Coronary artery (tissue), 2 donors: ENCODE results near the gene CTNNA2.

Experiments used
- DNase-seq: peaks from one replicate; pipeline ENCODE4 v3.0.0-alpha.2; 2017; ENCODE audit warnings: low spot score
- H3K27ac ChIP-seq, 2 donors: fragments of 200-600 bp; sonication (generic); one replicate each; pipeline ENCODE4 v1.5.1; 2016 to 2019
- H3K4me3 ChIP-seq: fragments of 200-600 bp; sonication (generic); 2 replicates; pipeline ENCODE4 v1.5.1; 2016; ENCODE audit warnings: mild to moderate bottlenecking, moderate library complexity
- CTCF ChIP-seq: fragments of 200-600 bp; sonication (generic); IDR thresholded peaks from one replicate; pipeline ENCODE4 v1.5.1; 2019; ENCODE audit warnings: antibody characterized with exemption

The CTNNA2 gene

GRCh38 chr2:79714283-79714682 is 201.4 kb downstream of the CTNNA2 start:
- Histone ChIP-seq H3K27ac (no peak overlapping the region), H3K4me3 (no peak overlapping the region)
- DNase-seq: no peak
- no peak for TF ChIP-seq CTCF

DNA sequence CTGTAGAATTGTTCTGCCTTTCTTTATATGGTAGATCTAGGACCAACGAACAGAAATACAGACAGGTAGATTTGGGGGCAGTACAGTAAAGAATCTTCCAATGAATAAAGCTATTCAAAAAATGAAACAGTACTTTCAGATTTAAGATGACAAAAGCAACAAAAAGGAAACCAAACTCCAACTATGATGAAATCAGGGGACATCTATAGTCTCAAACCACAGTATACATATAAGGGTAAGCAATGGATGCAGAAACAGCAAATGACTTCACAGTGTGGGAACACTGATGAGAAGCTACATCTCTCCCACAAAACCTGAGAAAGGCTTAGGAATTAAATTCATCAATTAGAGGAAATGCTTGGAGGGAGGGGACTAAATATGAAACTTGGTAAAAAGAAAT is 202.5 kb downstream of the CTNNA2 start:
- DNase-seq: no peak
- TF ChIP-seq CTCF: no peak

GRCh38 chr2:79716266-79716665 is 203.4 kb downstream of the CTNNA2 start:
- no peak overlapping the region for H3K27ac ChIP-seq
- H3K4me3 ChIP-seq: no peak overlapping the region
- TF ChIP-seq CTCF: no peak
- DNase-seq: no peak

More for the DNA sequence above, 202.5 kb downstream of the CTNNA2 start:
- H3K4me3 ChIP-seq: no peak overlapping the region
- no peak overlapping the region for H3K27ac ChIP-seq

DNA sequence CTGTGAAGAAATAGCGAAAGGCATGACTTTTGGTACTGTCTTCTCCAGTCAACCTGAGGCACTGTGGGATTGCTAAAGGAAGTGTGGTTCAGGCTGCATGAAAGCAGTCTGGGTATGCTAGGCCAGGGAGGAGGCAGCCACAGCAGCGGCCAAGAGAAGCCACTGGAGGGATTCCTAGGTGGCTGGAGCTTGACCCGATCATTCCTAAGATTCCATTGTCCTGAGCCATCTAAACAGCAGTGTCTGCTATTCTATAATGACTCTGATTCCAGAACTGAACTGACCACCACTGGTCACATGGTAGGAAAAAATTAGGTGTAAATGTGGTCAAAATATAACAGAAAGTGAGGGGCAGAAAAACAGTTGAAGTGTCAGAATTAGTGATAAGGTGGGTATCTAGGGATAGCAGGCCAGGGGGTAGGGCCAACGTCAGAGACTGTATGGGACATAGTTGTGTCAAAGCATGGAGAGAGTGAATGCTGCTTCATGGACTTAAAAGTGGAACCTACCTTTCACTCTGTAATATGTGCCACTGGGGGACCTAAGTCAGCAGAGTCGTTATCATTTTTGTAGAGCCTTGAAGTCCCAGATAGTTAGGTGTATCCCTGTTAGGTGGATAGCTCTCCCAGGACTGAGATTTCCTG is 204.6 kb downstream of the CTNNA2 start:
- TF ChIP-seq CTCF: no peak
- H3K27ac ChIP-seq: no peak overlapping the region
- no peak for DNase-seq
- no peak overlapping the region for H3K4me3 ChIP-seq

- DNase-seq: no peak
- Histone ChIP-seq H3K4me3 (no peak overlapping the region), H3K27ac (no peak overlapping the region)
- TF ChIP-seq CTCF: no peak
Observed at GRCh38 chr2:79721061-79721460, 208.2 kb downstream of the CTNNA2 start.

- no peak overlapping the region for H3K4me3 ChIP-seq
- DNase-seq: no peak
- no peak for TF ChIP-seq CTCF
- no peak overlapping the region for H3K27ac ChIP-seq
Observed at GRCh38 chr2:79721966-79722365, 209.1 kb downstream of the CTNNA2 start.

- no peak overlapping the region for H3K27ac ChIP-seq
- no peak for DNase-seq
- H3K4me3 ChIP-seq: no peak overlapping the region
- TF ChIP-seq CTCF: no peak
Observed at GRCh38 chr2:79723830-79724229, 211.0 kb downstream of the CTNNA2 start.
